ENCODE measurements around the gene ARPP21. TPM values are rescaled to one million over a fixed set of nuclear protein-coding genes. Genes with fewer than 3 reads are reported as not detected.

The ARPP21 gene
- total RNA-seq (2022; extraction: Qiagen RNA extraction) = 0.08 to 0.14 TPM in 2 of 5 replicates, not detected in the others

GRCh38 chr3:35639254-35640186 lies at the start of gene ARPP21:
ARPP21 (plus strand) TSS chr3:35639525; CDS start chr3:35681752, 42,227 bp downstream.

Data from A549 treated with Hydrocortisone at 1 μM for 4 hours (cell line).